ENCODE results near the gene ZNF423. TPM values are rescaled to one million over a fixed set of nuclear protein-coding genes. Genes with fewer than 3 reads are reported as not detected.

ZNF423 gene
- total RNA-seq, 1 experiment from 2014 or later, result 0.49 TPM

GRCh38 chr16:49717689-49718088, 138.2 kb downstream of the ZNF423 start:
- in situ Hi-C loops (cut with HindIII; ENCODE audit: low pct_unique_long_range_greater_than_20kb, low sequenced_read_pairs), result no loop called here
- intact Hi-C loops (cut with micrococcal nuclease; ENCODE audit: unreplicated experiment), result no loop called here
- ATAC-seq (no peak), DNase-seq (ENCODE audit: low read depth, low spot score) (no peak)
- ChIA-PET POLR2A (no interaction called here), CTCF (no interaction called here)
- H3K9me3 ChIP-seq (ENCODE audit: control insufficient read depth, insufficient read depth, low read depth, low read length), result no peaks in the 10 kb centered on the region
- no peaks in the 10 kb centered on the region for H3K4me1 ChIP-seq (ENCODE audit: control insufficient read depth, insufficient read depth, low read length)
- no TSS peak for BruUV-seq (replicated peaks)
- H3K4me3 ChIP-seq (ENCODE audit: low read depth in 2 of 2, low read length in 2 of 2), result no peak overlapping the region
- H3K36me3 ChIP-seq (ENCODE audit: control insufficient read depth, insufficient read depth, low read length), result no peaks in the 10 kb centered on the region
- H3K27me3 ChIP-seq (ENCODE audit: control insufficient read depth, insufficient read depth, low read length), result no peaks in the 10 kb centered on the region
- no peak overlapping the region for H3K27ac ChIP-seq (ENCODE audit: low read length)
- TF ChIP-seq, protein P1, sequence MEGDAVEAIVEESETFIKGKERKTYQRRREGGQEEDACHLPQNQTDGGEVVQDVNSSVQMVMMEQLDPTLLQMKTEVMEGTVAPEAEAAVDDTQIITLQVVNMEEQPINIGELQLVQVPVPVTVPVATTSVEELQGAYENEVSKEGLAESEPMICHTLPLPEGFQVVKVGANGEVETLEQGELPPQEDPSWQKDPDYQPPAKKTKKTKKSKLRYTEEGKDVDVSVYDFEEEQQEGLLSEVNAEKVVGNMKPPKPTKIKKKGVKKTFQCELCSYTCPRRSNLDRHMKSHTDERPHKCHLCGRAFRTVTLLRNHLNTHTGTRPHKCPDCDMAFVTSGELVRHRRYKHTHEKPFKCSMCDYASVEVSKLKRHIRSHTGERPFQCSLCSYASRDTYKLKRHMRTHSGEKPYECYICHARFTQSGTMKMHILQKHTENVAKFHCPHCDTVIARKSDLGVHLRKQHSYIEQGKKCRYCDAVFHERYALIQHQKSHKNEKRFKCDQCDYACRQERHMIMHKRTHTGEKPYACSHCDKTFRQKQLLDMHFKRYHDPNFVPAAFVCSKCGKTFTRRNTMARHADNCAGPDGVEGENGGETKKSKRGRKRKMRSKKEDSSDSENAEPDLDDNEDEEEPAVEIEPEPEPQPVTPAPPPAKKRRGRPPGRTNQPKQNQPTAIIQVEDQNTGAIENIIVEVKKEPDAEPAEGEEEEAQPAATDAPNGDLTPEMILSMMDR (IDR thresholded peaks at IDR 0.05), result no peak
- TF ChIP-seq TCF7L2 (IDR thresholded peaks at IDR 0.05; ENCODE audit: low read depth, low read length), result no peak
- no peak for TF ChIP-seq SIN3A (IDR thresholded peaks at IDR 0.05; ENCODE audit: borderline replicate concordance, insufficient read depth, low read depth, low read length)
- no peak for TF ChIP-seq REST (IDR thresholded peaks at IDR 0.05; ENCODE audit: insufficient read depth in 1 of 2, low read depth in 2 of 2, low read length in 1 of 2)
- no peak for TF ChIP-seq POLR2AphosphoS5 (IDR thresholded peaks at IDR 0.05; ENCODE audit: low read depth, low read length)

- no peak overlapping the region for H3K27ac ChIP-seq (ENCODE audit: low read length)
- no peak for ATAC-seq
- ChIA-PET POLR2A (no interaction called here), CTCF (no interaction called here)
- DNase-seq (ENCODE audit: low read depth, low spot score), result no peak
- H3K4me3 ChIP-seq (ENCODE audit: low read depth in 2 of 2, low read length in 2 of 2), result no peak overlapping the region
- H3K27me3 ChIP-seq (ENCODE audit: control insufficient read depth, insufficient read depth, low read length), result no peaks in the 10 kb centered on the region
- in situ Hi-C loops (cut with HindIII; ENCODE audit: low pct_unique_long_range_greater_than_20kb, low sequenced_read_pairs) (no loop called here), intact Hi-C loops (cut with micrococcal nuclease; ENCODE audit: unreplicated experiment) (no loop called here)
- H3K36me3 ChIP-seq (ENCODE audit: control insufficient read depth, insufficient read depth, low read length), result no peaks in the 10 kb centered on the region
- H3K4me1 ChIP-seq (ENCODE audit: control insufficient read depth, insufficient read depth, low read length), result no peaks in the 10 kb centered on the region
- no TSS peak for BruUV-seq (replicated peaks)
- TF ChIP-seq, protein P1 (IDR thresholded peaks at IDR 0.05), result no peak
- TF ChIP-seq SIN3A (IDR thresholded peaks at IDR 0.05; ENCODE audit: borderline replicate concordance, insufficient read depth, low read depth, low read length) (no peak), REST (IDR thresholded peaks at IDR 0.05; ENCODE audit: insufficient read depth in 1 of 2, low read depth in 2 of 2, low read length in 1 of 2) (no peak), POLR2AphosphoS5 (IDR thresholded peaks at IDR 0.05; ENCODE audit: low read depth, low read length) (no peak), TCF7L2 (IDR thresholded peaks at IDR 0.05; ENCODE audit: low read depth, low read length) (no peak)
- H3K9me3 ChIP-seq (ENCODE audit: control insufficient read depth, insufficient read depth, low read depth, low read length), result no peaks in the 10 kb centered on the region
These were observed 139.5 kb downstream of the ZNF423 start for GRCh38 chr16:49716339-49716934.
